HG02763 (cell line): Measurements from ENCODE around the gene MGLL.

Source experiments
- ATAC-seq: cut with Tn5 transposase; IDR thresholded peaks from one replicate; pipeline ENCODE4 v1.9.1; 2021; ENCODE audit warnings: mild to moderate bottlenecking, moderate library complexity; ENCODE audit not compliant: unreplicated experiment

The MGLL gene

GRCh38 chr3:127729556-127730056, 92.7 kb downstream of the MGLL start:
- ATAC-seq, result no peak

GRCh38 chr3:127728417-127729015, 93.8 kb downstream of the MGLL start:
- no peak for ATAC-seq

- no peak for ATAC-seq
These were observed 95.4 kb downstream of the MGLL start for GRCh38 chr3:127726894-127727293.

- no peak for ATAC-seq
These were observed 99.2 kb downstream of the MGLL start for GRCh38 chr3:127723011-127723567.

GRCh38 chr3:127722091-127722784, 100.1 kb downstream of the MGLL start:
- no peak for ATAC-seq

DNA sequence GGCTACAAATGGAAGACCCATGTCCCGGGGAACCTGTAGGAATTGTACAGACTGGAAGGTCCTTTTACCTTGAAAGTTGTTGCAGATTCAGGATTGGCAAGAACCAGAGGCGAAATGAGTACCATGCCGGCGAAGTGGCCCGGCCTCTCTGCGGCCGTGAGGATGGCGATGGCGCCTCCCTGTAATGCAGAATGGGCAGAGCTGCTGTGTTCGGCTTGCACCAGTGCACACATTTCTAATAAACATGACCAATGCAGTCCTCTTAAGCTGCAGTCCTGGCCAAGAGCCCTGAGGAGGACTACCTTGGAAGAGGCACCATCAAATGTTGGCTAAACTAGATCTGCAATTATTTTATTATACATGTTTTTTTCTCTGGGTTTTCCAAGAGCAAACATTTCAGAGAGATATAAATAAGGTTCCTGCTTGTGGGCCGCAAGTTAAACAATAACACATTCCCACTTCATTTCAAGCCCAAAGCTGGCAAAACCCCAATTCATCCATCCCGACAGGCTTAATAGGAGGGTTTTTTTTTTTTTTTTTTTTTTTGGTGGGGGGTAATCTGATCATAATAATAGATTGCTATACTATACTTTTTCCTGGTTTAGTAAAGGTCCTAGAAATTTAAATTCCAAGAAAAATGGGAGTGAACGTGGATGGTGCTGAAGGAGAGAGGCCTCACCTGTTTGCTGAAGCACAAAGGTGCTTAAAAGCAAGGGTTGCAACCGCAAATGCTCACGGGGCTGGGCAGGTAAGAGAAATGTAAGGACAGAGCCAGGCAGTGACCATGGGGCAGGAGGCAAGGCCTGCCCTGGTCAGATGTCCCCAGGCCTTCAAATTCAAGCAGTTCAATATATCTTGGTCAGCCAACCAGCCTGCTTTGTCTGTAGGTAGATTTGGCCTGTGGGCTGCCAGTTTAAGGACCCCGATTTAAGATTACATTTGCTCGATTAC, 101.1 kb downstream of the MGLL start:
- no peak for ATAC-seq

DNA sequence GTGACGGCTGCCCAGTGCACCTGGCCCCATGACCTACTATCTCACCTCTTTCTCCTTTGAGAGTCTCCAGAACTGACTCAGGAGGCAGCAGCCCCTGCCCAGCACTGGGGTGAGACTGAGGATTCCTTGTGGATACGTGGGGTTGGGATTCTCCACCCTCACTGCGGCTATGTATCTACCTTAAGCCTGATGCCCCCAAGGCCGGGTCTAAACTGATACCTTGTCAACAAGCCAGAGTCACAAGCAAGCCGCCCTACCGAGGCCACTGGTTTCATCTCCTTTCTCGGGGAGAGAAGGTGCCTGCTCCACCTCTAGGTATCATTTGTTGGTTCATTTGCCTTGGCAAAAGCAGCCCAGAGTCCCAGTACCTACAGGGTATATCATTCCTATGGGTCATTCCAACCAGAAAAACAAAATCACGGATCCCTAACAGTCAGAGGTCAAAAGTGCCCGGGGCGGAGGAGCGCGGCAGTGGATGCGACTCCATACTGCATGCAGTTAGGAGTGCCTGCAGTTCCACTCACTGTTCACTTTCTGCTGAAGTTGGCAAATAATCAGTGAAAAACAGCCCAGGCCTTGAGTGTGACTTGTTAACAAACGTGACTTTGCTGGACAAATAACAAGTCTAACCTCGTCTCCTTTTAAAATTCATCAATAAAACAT, 102.0 kb downstream of the MGLL start:
- no peak for ATAC-seq

- no peak for ATAC-seq
These were observed 102.9 kb downstream of the MGLL start for GRCh38 chr3:127719369-127719768.

DNA sequence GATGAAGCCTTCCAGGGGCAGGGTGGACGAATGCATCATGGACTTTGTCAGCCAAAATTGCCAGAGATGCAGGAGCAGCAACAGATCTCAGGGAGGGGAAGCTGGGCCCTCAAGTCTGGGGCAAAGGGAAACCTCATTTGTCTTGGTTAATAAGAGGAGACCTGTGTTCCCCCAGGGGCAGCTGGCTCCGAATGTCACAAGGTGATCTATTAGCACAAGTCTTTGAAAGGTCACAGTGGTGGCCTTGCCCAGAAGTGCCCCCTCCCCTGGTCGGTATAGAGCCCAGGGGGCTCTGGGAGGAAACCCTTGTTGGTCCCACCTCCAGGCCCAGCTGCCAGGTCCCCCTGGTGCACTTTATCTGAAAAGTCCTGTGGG, 103.4 kb downstream of the MGLL start:
- ATAC-seq, result no peak

DNA sequence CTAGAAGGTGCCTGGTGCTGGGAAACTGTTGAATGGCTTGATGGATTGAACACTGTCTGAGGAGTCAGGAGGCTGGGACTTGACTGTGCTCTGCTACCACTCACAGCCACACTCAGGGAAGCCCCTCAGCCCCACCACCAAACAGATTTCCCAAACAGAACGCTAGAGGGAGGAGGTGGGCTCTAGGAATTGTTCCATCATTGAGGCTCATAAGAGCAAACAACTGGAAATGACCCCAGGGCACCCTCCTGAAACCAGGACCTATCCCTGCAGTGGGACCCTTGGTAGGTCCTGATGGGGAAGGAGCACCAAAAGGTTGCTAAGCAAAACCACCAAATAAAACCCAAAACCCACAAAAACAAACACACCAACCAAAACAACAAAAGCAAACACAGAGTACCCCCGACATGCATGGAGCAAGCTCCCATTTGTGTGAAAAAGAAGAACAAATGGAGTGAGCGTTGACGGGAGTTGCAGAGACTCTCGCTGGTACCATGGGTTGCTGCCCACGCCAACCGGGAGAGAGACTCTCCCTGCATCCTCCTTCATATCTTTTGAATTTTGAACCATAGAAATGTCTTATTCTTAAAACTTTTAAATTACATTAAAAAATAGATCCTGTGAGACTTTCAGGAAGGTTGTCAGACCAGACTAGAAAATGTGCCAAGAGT, 103.9 kb downstream of the MGLL start:
- ATAC-seq, result no peak

DNA sequence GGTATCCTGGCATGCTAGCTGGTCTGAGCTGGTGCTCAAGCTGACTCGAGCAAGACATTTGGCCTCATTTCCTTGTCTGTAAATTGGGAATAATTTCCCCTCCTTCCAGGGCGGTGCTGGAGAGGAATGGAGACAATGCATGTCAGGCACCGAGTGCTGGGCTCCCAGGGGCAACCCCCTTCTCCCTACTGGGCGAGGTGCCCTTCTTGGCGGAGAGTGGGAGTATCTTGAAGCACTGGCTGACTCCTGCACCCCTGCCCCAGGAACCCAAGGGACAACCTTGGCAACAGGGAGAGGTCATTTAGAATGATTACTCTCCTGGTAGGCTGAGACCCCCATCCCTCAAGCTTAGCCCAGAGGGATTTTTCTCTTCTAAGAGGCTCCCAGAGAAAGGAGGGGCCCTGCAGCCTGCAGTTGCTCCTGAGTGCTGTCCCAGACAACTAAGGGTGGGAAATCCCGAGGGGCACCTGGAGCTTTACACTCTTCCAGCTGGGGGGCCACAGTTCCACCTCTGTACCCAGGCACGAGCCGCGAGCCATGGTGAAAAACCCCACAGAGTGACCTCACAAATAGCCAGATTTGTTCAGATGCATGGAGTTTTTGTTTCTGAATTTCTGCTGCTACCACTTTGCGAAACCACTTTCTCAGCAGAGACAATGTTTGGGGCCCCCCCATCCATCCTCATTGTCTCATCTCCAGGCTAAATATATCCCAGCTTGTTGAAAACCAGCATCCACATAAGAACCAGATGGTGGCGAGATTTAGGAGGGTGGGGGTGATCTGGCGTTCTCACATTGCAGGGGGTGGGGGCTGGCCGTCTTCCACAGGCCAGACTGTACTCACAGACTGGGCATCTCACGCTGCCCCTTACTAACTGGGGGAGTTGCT, 104.7 kb downstream of the MGLL start:
- ATAC-seq, result no peak

DNA sequence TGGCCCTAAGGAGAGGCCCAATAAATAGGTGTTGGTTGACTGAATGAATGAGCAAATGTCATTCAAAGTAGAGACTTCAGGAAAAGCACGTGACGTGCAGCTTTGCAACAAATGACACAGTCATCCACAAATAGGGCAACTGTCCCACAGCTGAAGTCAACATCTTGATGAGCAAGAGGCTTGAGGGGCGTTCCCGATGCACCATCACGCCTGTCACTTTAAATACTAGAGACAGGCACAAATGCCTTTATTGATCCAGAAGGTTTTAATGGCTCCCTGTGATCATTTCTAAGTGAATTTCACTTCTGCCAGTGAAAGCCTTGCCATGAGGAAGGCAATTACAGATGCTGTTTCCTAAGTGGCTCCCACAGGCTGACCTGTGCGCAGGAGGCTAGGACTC, 105.9 kb downstream of the MGLL start:
- no peak for ATAC-seq

DNA sequence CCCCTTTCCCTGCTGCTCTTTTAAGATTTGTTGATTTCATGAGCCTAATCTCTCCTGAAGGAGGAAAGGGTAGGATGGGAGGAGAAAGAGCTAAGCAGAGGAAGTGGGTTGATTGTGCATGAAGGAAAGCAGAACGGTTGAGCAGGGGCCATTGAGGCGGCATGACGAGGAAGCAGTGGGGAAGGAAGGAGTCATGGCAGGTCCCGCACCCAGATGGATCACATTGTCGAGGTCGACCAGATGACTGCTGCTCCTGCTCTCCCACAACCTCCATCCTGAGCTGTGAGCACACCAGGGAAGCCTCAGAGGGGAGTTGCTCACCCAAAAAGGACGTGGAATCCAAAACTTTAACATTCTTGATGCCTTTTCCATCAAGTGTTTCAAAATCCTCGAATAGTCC, 106.8 kb downstream of the MGLL start:
- no peak for ATAC-seq

- ATAC-seq, result no peak
These were observed 107.4 kb downstream of the MGLL start for GRCh38 chr3:127714866-127715265.

DNA sequence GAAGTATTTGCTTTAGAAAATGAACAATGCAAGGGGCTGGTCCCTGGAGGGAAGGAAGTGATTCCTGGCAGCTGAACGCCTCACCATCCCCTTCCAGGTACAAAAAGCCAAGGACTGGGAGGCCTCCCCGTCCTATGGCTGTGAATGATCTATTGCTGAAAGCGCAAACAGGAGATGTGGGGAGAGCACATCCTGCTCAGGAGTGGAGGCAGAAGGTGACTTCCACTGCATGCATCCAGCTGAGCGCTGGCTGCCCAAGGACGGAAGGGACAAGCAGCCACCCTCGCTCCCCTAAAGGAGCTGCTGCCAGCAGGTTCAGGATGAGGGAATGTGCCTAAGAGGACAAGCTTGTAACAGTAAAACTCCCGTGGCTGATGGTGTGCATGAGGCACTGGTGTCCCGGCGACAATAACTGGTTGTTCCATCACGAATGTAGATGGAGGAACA, 108.2 kb downstream of the MGLL start:
- no peak for ATAC-seq

DNA sequence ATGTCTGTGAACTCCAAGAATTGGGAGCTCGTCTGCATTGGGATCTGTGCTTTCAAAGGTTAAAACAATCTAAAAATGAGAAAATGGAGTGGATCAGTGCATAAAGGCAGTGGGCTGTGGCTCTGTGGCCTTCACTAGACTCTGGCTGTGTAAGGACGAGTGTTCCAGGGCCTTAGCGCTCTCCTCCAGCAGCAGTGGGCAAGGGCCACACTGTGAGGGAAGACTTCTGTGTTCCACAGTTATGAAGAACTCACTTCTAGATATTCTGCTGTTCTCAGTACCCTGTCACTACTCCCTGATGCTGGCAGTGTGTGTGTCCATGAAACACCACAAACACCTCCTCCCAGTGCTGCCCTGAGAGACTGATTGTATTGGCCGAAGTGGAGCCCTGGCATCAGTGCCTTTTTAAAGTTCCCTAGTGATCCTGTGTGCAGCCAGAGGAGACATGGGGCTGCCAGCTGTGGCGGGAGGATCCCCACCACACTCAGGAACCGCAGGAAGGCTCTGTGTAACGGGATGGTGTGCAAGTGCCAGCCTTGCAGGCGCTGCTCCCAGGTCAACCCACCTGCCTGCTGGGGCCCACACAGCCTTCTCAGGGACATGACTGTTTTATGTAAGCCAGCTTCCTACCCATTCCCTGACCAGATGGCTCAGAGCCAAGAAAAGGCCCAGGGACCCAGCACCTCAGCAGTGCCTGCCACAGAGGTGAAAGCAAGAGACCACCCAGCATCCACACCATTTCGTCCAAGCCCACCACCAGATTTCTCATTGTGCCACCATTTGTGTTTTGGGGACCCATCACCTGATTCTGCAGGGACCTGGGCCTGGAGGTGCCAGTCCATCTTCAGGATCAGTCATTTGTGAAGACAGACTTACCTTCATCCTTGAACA, 109.2 kb downstream of the MGLL start:
- no peak for ATAC-seq

- ATAC-seq, result no peak
These were observed 109.9 kb downstream of the MGLL start for GRCh38 chr3:127712461-127712860.

GRCh38 chr3:127711896-127712295, 110.4 kb downstream of the MGLL start:
- ATAC-seq, result no peak
